NCI-H187 treated with DMSO at 0.1 percent for 48 hours (cell line): ENCODE measurements around the gene IL1RAPL1.

Experiments used
- DNase-seq: peaks from one replicate; lab custom pipeline; 2025; lab: John Stamatoyannopoulos, UW

IL1RAPL1 gene

DNA sequence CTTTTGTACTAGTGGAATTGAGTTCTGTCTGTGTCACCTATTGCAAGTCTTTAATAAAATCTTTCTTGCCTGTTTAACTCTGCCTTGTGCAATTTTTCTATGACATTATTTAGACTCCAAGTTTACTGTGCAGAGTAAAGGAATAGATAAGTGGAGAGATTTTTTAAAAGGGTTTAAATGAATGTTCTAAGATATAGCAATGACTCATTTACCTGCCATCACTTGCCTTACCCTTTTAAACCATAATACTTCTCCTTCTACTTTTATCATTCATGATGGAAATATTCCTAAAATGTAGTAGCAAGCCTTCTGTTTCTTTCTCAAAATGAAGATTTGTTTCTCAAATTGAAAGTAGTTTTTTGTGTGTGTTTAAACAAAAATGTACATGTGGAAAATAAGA is 845.3 kb downstream of the IL1RAPL1 start:
- no peak for DNase-seq

DNA sequence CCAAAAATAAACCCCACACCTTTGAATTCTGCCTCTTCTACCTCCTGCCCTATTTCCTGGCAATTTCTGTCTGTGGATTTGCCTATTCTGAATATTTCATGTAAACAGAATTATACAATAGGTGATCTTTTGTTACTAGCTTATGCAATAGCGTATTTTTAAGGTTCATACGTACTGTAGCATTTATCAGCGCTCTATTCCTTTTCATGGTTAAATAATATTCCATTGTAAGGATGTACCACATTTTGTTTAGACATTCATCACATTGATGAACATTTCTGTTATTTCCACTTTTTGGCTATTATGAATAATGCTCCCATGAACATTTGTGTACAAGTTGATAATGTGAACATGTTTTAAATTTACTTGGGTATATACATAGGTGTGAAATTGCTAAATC is 847.7 kb downstream of the IL1RAPL1 start:
- no peak for DNase-seq

DNA sequence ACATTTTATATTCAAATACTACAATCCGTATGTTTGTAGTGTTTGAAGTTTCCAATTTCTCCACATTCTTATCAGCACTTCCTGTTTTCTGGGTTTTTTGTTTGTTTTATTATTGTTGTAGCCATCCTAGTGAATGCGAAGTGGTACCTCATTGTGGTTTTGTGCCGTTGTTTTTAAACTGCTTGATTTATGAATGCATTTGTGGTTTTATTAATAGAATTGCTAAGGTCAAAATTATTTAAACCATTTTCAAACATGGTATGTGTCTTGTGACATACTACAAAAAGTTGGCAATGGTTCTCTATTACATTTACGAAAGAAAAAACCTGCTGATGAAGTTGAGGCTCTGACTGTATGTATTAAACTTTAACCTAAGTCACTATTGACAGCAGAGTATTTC is 848.1 kb downstream of the IL1RAPL1 start:
- DNase-seq = no peak

DNA sequence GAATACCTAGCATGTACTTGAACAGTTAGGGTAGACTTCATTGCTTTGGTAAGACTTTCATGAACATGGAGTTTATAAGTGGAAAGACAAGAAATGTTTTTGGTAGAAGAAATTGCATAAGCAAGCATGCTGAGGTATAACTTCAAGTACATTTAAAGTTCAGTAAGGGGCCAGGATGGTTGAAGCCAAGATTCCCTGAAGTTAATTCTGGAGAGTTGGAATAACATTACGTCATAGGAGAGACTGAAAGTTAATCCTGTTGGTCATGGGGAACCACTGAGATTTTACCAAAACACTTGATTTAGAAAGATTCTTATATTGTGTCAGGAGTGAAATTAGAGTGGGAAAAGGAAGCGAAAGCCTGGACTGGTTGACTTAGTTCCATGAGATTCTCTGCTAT is 860.6 kb downstream of the IL1RAPL1 start:
- DNase-seq = no peak

DNA sequence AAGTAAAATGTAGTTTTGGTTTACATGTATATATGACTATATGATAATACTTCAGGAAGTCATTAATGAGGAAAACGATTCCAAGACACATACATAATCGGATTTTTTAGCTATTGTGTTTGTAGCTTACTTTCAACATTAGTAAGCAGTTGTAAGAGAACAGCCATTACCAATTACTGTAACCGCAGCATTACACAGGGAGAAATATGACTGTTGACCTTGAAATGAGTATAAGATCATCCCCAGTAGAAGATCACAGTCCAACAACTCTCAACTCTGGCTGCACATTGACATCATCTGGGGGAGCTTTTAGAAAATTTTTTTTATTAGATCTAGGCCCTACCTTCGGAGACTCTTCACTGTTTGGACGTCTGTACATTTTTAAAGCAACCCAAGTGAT is 866.1 kb downstream of the IL1RAPL1 start:
- DNase-seq = no peak

DNA sequence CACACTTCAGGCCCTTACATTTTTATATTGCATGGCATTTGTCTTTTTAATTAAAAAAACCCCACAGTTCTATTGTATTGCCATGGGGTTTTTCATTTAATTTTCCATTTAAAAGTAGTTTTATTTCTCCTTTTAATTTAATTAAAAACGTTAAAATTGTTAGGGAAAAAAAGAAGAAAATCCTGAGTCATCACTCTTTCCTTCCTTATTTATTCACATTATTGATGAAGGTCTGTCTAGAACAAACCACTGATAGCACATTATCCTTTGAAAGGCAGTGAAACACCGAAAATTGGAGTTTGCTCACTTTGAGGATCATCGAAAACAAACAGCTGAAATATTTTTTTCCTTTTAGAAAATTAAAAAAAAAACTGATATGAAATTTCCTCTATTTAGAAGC is 868.5 kb downstream of the IL1RAPL1 start:
- no peak for DNase-seq

DNA sequence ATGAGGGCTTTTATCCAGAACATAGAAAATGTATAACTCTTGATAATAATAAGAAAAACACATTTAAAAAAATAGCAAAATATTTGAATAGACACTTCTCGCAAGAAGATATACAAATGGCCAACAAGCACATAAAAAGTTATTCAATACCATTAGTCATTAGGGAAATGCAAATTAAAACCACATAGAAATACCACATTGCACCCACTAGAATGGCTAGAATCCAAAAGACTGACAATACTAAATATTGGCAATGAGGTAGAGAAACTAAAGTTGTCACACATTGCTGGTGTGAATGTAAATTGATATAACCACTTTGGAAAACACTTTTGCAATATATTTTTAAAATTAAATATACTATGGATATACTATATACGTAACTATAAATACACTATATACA is 873.8 kb downstream of the IL1RAPL1 start:
- DNase-seq = no peak

DNA sequence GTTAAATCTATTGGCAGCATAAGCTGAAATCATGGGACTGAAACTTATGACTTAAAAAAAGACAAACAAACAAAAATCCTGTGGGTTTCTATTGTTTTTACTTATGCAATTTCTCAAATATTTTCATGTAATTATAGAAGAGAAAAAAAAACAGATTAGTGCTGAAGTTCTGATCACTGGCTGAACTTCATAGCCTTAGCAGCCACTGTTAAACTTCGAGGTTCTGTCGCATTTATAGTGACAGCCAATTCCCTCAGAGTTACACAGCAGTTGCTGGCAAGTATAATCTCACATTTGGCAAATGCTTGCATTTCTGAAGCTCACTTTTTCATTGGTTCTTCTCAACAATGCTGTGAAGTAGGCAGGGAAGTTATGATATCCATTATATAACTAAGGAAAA is 879.2 kb downstream of the IL1RAPL1 start:
- no peak for DNase-seq

DNA sequence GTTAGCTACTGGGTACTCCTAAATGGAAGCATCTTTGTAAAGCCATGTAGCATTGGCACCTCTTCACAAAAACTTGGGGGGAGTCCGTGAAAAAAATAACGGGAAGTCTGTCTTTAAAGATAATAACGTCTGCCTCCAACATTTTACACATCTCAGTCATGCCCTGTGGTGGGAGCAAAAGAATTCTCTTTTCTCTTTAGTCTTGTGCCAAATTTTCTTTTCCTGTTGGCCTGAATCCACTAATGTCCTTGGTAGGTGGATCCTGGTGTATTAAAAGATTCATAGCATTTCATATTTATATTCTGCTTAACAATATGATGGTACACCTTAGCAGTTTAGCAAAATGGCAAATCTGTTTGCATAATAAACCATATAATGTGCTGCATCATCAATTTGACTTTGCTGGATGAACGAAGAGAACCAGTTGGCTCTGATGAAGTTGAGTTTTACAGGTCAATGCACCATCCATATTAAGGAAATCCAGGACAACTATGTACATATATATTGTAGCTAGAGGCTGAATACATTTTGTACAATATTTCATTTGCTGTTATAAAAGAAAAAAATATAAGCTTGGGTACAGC is 881.8 kb downstream of the IL1RAPL1 start:
- DNase-seq = no peak

DNA sequence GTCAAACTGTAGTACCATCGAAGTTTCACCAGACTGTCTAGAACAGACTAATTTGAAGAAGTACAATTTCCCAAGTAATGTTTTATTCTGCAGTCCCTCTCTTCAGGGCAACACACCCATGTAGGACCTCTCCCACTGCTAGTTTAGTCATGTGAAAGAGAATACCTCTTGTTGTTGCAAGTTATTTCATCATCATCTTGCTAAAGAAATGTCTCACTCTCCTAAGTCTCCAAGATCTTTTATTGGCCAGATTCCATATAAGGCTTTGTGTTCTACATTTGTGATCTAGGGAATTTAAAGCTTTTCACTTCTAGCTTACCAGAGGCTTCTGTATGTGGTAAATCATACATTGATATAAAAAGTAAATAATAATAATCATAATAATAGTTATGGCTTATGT is 882.8 kb downstream of the IL1RAPL1 start:
- no peak for DNase-seq

DNA sequence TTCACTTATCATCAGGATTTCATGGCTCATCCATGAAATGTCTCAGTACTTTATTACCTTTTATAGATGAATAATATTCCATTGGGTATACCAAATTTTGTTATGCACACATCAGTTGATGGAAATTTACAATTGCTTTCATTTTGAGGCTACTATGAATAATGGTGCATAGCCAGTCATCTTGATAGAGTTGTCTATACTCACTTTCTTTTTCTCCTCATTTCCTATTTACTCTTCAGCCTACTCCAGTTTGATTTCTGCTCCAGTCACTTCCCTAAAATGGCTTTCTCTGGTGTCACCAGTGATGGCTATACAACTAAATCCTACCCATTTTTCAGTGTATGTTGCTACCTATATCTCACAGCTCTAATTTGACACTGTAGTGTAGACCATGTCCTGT is 884.6 kb downstream of the IL1RAPL1 start:
- DNase-seq = no peak

DNA sequence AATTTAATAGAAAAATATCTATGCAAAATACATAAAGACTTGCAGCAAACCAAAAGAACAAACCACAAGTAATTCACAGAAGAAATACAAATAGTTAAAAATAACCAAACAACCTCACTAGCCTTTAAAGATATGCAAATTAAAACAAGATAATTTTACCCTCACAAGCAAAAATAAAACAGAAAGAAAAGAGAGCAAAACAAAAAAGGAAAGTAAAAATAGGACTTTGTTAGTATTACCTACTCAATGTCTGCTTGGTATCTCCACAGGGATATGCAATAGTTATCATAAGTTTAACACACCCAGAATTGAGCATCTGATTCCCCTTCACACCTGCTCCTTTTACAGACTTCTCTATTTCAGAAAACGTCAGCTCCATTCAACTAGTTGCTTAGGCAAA is 890.6 kb downstream of the IL1RAPL1 start:
- no peak for DNase-seq

DNA sequence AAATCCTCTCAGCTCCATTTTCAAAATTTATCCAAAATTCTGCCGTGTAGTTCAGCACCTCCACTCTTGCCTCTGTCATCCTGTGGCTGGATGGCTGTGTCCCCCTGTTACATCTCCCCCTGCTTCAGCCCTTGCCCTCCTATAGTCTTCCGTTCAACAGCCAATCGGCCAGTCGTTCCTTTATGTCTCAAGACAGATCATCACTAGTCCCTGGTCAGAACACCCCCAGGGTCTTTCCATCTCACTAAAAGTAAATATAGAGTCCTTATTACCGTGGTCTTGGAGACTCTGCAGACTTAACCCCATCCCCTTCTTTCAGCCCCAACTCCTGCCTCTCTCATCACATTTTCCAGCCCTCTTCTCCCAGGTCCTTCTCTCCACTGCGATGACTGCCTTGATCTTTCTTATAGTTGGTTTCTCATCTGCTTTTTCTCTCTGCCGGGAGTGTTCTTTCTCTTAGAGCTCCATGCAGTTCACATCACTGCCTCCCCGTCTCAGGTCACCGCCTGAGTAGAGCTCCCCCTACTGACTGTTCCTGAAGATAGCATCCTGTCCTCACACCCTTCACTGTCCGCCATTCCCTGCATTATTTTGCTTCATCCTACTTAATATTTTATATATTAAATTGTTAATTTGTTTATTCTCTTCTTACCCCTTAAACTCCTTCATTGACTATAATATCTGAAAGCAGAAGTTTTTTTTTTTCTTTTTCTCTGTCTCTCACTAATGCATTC is 891.3 kb downstream of the IL1RAPL1 start:
- peak; percentile 14 for DNase-seq

DNA sequence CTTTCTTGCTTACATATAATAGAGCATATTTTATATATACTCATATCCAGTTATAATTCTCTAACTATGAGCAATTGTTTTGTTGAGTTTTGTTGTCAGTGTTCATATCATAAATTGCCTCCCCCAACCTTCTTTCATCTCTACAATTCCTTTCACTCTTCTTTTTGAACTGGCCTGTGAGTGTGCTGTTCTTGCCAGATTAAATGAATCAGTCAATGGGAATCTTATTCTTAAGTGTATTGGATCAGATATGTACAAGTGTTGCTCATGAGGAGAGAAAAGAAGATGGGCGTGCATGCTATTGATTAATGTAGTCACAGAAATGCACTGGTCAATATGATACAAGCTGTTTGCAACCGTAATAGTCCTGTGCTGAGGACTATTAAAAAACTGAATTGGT is 900.0 kb downstream of the IL1RAPL1 start:
- DNase-seq = no peak

DNA sequence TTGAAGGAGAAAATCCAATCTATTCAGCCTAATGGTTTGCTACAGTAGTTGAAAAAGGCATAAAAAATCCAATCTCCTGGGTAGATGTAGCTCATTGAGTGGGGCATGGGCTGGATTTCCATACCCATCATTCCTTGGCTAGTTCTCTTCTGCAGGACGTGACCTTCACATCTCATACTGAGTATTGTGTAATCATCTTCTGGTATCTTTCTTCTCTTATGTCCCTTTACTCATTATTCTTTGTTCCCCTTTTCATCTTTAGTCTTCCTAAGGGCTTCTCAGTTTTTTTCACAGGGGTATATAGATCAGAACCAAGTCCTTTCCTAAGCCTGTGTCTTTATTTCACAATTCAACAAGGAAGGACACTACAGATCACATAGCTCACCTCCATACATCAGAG is 900.5 kb downstream of the IL1RAPL1 start:
- DNase-seq = no peak

DNA sequence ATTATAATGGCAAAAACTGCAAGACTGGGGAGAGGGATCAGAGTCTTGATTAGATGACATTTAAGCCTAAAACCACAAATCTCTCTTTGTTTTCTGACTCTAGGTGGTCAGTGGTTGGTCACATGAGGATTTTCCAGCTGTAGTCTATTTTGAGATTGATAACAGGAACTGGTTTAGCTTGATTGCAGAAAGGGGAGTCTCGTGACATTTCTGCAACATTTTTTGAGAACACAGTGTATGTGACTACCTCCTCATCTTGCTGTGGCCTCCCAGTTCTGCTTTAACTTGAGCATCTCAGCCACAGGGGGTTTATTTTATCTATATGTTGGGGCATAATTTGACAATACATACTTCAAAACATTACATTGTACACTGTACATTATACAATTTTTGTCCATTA is 901.7 kb downstream of the IL1RAPL1 start:
- no peak for DNase-seq

DNA sequence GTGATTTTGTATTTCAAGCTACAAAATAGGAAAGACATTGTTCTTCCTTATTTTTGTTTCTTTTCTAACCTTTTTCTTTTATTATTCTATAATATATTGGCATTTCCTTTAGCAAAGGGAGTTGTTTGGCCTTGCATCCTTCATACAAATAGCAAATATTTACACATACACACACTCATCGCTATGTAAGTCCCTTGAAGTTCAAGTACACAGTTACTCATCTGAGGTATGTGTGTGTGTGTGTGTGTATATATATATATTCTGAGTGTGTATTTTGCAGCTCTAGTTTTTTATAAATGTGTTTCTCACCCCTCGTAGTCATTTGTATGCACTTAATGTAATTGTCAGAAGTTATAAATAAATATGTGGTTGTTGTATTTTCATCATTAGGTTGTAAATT is 903.4 kb downstream of the IL1RAPL1 start:
- DNase-seq = no peak

DNA sequence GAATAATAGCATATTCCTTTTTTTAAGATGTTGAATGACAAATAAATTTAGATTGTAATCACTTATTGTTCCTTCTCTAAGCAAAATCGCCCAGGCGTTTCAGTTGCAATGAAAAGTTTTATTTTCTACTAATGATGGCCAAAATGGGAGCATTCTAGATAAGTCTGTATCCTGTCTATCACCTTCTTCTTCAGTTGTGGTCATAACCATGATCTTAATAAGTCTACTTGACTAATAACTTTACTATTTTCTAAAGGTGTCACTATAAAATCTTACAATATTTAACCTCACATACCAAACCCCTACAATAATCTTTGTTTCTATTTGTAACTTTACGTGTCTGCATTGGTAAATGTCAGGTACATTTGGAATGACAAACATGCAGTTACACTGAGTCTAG is 904.4 kb downstream of the IL1RAPL1 start:
- no peak for DNase-seq

DNA sequence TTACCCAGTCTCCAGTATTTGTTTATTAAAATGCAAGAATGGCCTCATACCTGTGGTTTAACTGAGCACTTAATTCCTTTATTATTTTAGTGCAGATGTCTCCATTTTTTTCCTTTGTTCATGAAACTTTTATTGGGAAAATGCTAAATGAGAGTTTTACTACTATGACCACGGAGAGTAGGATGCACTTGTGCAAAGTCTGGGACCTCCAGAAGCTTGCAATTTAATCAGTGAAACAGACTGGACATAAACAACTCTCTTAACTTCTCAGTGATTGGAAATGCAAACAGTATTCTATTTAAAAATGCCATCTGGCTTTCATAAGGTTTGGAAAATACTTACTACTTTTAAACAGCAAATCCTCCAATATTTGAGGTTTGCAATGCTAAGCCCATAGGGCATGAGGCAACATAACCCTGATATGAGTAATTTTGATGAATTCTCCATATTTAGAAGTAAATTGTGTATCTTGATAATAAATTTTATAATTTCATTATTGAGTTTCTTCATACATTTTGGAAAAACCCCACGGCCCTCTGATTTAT is 909.5 kb downstream of the IL1RAPL1 start:
- DNase-seq = no peak

DNA sequence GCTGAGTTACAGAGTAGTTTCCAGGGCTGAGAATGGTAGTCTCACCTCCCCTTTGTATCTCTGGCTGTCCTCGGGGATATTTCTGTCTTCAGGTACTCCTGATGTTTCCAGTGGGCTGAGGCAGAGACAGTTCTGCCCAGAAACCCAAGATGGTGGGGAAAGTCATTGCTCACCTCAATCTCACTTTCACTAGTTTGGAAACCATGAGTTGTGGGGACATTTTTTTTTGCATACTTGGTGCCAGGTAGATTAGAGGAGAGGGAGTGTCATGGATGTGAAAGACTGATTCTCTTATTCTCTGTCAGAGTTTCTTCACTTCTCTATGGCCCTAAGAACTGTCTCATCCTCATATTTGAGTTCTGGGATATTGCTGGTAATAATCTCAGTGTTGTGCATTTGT is 919.5 kb downstream of the IL1RAPL1 start:
- DNase-seq = no peak

DNA sequence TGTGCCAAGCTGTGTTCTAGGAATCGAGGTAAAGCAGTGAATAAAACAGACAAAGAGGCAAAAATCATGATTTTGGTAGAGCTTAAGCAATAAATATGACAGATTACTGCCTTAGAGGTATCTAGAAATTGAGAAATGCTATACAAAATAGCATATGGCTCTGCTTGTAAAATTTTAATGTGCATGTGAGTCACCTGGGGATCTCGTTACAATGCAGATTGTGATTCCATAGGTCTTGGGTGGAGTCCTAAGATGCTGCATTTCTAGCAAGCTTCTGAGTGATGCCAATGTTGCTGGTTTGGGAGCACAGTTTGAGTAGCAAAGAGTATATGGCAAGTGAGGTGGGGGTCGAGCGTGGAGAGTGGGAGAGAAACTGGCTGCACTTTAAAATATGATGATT is 930.9 kb downstream of the IL1RAPL1 start:
- DNase-seq = no peak

DNA sequence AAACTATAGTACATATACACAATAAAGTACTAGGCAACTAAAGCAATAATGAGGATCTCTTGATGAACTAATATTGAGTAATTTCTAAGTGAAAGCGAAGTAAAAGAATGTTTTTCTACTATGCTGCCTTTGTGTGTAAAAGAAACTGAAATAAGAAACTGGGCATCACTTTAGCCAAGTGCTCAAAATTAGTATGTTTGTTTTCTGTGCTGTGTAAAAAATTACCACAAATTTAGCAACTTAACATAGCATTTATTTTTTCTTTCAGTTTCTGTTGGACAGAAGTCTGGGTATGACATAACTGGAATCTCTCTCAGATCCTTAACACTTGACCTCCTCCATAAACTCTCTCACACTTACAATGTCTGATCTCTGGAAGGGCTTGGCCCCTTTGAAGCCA is 941.0 kb downstream of the IL1RAPL1 start:
- no peak for DNase-seq

DNA sequence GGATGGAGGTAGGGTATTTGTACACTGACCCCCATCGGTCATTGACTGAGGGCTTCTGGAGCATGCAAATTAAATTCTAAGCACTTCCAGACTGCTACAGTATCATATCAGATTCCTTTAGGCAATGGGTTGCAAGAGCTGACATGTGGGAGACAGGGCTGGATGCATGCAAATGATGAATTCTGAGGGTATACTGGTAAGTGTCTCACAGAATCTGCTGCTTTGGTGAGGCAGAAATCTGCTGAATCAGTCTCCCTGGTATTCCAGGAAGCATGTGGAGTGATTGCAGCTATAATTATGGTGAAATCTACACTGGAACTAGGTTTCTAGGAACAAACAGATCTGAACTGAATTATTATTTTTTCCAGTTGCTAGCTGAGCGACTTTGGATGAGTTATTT is 943.3 kb downstream of the IL1RAPL1 start:
- DNase-seq = no peak

DNA sequence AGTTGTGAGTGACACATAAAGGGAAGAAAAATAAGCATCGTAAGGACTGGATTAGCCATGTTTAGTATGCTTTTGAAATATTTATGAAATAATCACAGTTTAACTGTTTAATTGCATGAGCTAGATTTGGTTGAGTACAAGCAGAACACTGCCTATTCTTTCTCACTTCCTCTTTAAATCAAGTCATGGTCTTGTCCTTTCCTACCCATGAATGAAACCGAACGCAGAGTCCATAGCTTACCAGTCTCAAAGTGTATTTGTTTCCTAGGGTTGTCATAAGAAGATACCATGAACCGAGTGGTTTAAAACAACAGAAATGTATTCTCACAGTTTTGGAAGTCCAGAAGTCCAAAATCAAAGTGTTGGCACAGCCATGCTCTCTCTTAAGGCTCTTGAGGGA is 944.1 kb downstream of the IL1RAPL1 start:
- DNase-seq = no peak
